ENCODE measurements around the gene ADISSP. TPM values are rescaled to one million over a fixed set of nuclear protein-coding genes. Genes with fewer than 3 reads are reported as not detected.

The ADISSP gene
- total RNA-seq, 1 donor from 2014 or later, result 24.3 TPM

DNA sequence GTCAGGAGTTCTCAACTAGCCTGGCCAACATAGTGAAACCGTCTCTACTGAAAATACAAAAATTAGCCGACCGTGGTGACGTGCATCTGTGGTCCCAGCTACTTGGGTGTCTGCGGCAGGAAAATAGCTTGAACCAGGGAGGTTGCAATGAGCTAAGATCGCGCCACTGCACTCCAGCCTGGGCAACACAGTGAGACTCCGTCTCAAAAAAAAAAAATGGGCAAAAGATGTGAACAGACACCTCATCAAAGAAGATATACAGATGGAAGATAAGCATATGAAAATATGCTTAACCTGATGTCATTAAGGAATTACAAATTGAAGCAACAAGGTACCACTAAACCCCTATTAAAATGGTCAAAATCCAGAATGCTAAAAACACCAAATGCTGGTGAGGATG is 44.3 kb downstream of the ADISSP start:
- H3K9me3 Mint-ChIP-seq (ENCODE audit: unreplicated experiment), result no peaks in the 10 kb centered on the region
- peaks cover 9% of the 10 kb centered on the region for H3K4me1 Mint-ChIP-seq (ENCODE audit: unreplicated experiment)
- DNase-seq (ENCODE audit: extremely low spot score, unreplicated experiment), result no peak
- no peak overlapping the region for H3K27ac Mint-ChIP-seq (ENCODE audit: unreplicated experiment)
- no peak overlapping the region for H3K4me3 Mint-ChIP-seq (ENCODE audit: unreplicated experiment)
- peaks cover 54% of the 10 kb centered on the region for H3K27me3 Mint-ChIP-seq (ENCODE audit: unreplicated experiment)
- H3K36me3 Mint-ChIP-seq (ENCODE audit: unreplicated experiment), result no peaks in the 10 kb centered on the region
- no peak for TF ChIP-seq CTCF (IDR thresholded peaks at IDR 0.05)

DNA sequence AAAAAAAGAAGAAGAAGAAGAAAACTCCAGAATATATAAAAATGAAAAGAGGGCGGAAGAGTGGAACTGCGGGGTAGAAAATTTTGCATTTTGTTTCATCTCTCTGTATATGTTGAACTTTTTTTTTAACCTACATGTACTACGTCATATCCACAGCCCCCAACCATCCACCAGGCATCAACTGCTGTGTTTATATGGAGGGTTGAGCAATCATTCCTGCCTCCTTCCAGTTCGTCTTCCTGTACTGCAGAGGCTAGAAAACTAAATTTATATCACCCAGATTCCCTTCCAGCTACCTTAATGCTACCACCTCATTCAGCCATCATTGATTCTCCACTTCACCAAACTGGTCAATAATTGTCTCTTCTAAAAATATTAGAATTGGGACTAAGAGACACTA is 45.6 kb downstream of the ADISSP start:
- no peak overlapping the region for H3K27ac Mint-ChIP-seq (ENCODE audit: unreplicated experiment)
- H3K36me3 Mint-ChIP-seq (ENCODE audit: unreplicated experiment), result no peaks in the 10 kb centered on the region
- no peak for DNase-seq (ENCODE audit: extremely low spot score, unreplicated experiment)
- no peaks in the 10 kb centered on the region for H3K9me3 Mint-ChIP-seq (ENCODE audit: unreplicated experiment)
- no peaks in the 10 kb centered on the region for H3K4me1 Mint-ChIP-seq (ENCODE audit: unreplicated experiment)
- no peak overlapping the region for H3K4me3 Mint-ChIP-seq (ENCODE audit: unreplicated experiment)
- TF ChIP-seq CTCF (IDR thresholded peaks at IDR 0.05), result no peak
- H3K27me3 Mint-ChIP-seq (ENCODE audit: unreplicated experiment), result peaks cover 51% of the 10 kb centered on the region

GRCh38 chr20:3720626-3721025 is 46.9 kb downstream of the ADISSP start:
- H3K4me3 Mint-ChIP-seq (ENCODE audit: unreplicated experiment), result no peak overlapping the region
- H3K27ac Mint-ChIP-seq (ENCODE audit: unreplicated experiment), result no peak overlapping the region
- no peak for DNase-seq (ENCODE audit: extremely low spot score, unreplicated experiment)
- no peaks in the 10 kb centered on the region for H3K4me1 Mint-ChIP-seq (ENCODE audit: unreplicated experiment)
- no peaks in the 10 kb centered on the region for H3K36me3 Mint-ChIP-seq (ENCODE audit: unreplicated experiment)
- H3K9me3 Mint-ChIP-seq (ENCODE audit: unreplicated experiment), result no peaks in the 10 kb centered on the region
- peaks cover 47% of the 10 kb centered on the region for H3K27me3 Mint-ChIP-seq (ENCODE audit: unreplicated experiment)
- no peak for TF ChIP-seq CTCF (IDR thresholded peaks at IDR 0.05)

GRCh38 chr20:3720068-3720467 is 47.5 kb downstream of the ADISSP start:
- DNase-seq (ENCODE audit: extremely low spot score, unreplicated experiment), result no peak
- Mint-ChIP-seq H3K9me3 (ENCODE audit: unreplicated experiment) (no peaks in the 10 kb centered on the region), H3K4me1 (ENCODE audit: unreplicated experiment) (no peaks in the 10 kb centered on the region), H3K27me3 (ENCODE audit: unreplicated experiment) (peaks cover 47% of the 10 kb centered on the region), H3K4me3 (ENCODE audit: unreplicated experiment) (no peak overlapping the region), H3K36me3 (ENCODE audit: unreplicated experiment) (no peaks in the 10 kb centered on the region), H3K27ac (ENCODE audit: unreplicated experiment) (no peak overlapping the region)
- TF ChIP-seq CTCF (IDR thresholded peaks at IDR 0.05), result no peak

DNA sequence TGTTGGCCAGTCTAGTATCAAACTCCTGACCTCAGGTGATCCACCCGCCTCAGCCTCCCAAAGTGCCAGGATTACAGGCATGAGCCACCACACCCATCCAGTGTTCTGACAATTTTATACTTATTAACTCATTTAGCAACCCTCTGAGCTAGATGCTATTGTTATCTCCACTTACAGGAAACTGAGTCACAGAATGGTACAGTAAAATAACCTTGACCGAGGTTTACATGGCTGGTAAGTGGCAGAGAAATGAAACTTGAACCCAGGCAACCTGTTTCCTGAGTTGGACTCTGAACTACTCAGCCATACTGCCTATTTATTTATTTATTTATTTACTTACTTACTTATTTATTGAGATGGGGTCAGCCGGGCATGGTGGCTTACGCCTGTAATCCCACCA is 48.5 kb downstream of the ADISSP start:
- Mint-ChIP-seq H3K9me3 (ENCODE audit: unreplicated experiment) (no peaks in the 10 kb centered on the region), H3K36me3 (ENCODE audit: unreplicated experiment) (no peaks in the 10 kb centered on the region), H3K27me3 (ENCODE audit: unreplicated experiment) (peaks cover 38% of the 10 kb centered on the region), H3K4me3 (ENCODE audit: unreplicated experiment) (no peak overlapping the region), H3K27ac (ENCODE audit: unreplicated experiment) (no peak overlapping the region), H3K4me1 (ENCODE audit: unreplicated experiment) (no peaks in the 10 kb centered on the region)
- no peak for DNase-seq (ENCODE audit: extremely low spot score, unreplicated experiment)
- no peak for TF ChIP-seq CTCF (IDR thresholded peaks at IDR 0.05)
